Neural progenitor cell (in vitro differentiated cells): Measurements from ENCODE around the gene SLC10A7.

ENCODE experiments used
- CTCF ChIP-seq: fragments of 200-600 bp; sonication (generic); IDR thresholded peaks from 2 replicates; pipeline ENCODE4 v1.5.1; 2017; ENCODE audit warnings: antibody characterized with exemption, mild to moderate bottlenecking
- EZH2 ChIP-seq: fragments of 200-600 bp; sonication (generic); IDR thresholded peaks from 2 replicates; pipeline ENCODE4 v1.6.1; 2017; ENCODE audit warnings: antibody characterized with exemption, mild to moderate bottlenecking, moderate library complexity
- EZH2phosphoT487 ChIP-seq: fragments of 200-600 bp; sonication (generic); IDR thresholded peaks from 2 replicates; pipeline ENCODE4 v1.6.1; 2017; ENCODE audit warnings: antibody characterized with exemption

GRCh38 chr4:146257511-146257910 is 264.2 kb downstream of the SLC10A7 start:
- TF ChIP-seq CTCF: no peak
- TF ChIP-seq EZH2phosphoT487: no peak
- no peak for TF ChIP-seq EZH2
